K562 (cell line): ENCODE data around the gene VWA1. TPM values are rescaled to one million over a fixed set of nuclear protein-coding genes. Genes with fewer than 3 reads are reported as not detected.
A peak's percentile ranks its signal among the peaks of the same experiment; 100 is the strongest.

ENCODE experiments used
- ATAC-seq: fragments of 200-7000 bp; cut with Tn5 transposase; 3 replicates; pipeline ENCODE4 v1.9.1; 2020; ENCODE audit warnings: moderate library complexity
- BruUV-seq: library from RNA; stranded (reverse); fragments of 400-500 nt; replicated peaks from 2 replicates; lab custom pipeline; 2021; lab: Mats Ljungman, UMichigan
- CTCF ChIA-PET: fragments of 300-600 bp; formaldehyde crosslinking; extraction: SDS; loops from one replicate; lab custom pipeline; 2021; ENCODE audit warnings: low intra/inter-chr PET ratio; lab: Yijun Ruan, JAX
- POLR2A ChIA-PET: fragments of 300-600, 350-650 bp; sonication (Branson Sonifier 250); formaldehyde crosslinking; extraction: SDS; loops from one replicate; lab custom pipeline; 2021; ENCODE audit warnings: antibody characterized with exemption, inconsistent platforms; lab: Yijun Ruan, JAX
- DNase-seq, 4 experiments: peaks; one replicate each; pipeline versions ENCODE4 v3.0.0 to v3.0.0-alpha.2; 2011 to 2018; ENCODE audit warnings: low spot score in 3 of 4, mixed read lengths in 3 of 4; ENCODE audit errors: extremely low read depth in 1 of 4
- FAIRE-seq: peaks from 2 replicates; lab custom pipeline; 2011; peaks lifted over from hg19 to GRCh38; lab: Jason Lieb, UNC
- H2AFZ ChIP-seq: 2 replicates; pipeline ENCODE4 v1.6.0; 2011; ENCODE audit warnings: low read depth, low read length, control low read depth, inconsistent platforms
- H3K27ac ChIP-seq: fragments of 200-600 bp; 3 replicates; pipeline ENCODE4 v1.8.0; 2011; ENCODE audit warnings: low read depth, mild to moderate bottlenecking, control low read depth, inconsistent platforms, low read length, moderate library complexity, mixed read lengths; ENCODE audit errors: extremely low read depth
- H3K27me3 ChIP-seq, 2 experiments: fragments of 300-600 bp in 1 of 2; 2 replicates in 1 of 2; 3 replicates in 1 of 2; pipeline versions ENCODE4 v1.6.0 to v1.8.0; 2011; ENCODE audit warnings: inconsistent platforms in 2 of 2, low read length in 2 of 2, mild to moderate bottlenecking in 1 of 2, mixed read lengths in 1 of 2, moderate library complexity in 1 of 2; ENCODE audit not compliant: control insufficient read depth in 2 of 2, insufficient read depth in 2 of 2
- H3K36me3 ChIP-seq: fragments of 300-600 bp; 3 replicates; pipeline ENCODE4 v1.8.0; 2011; ENCODE audit warnings: mild to moderate bottlenecking, low read length, inconsistent platforms; ENCODE audit not compliant: control insufficient read depth, insufficient read depth
- H3K4me1 ChIP-seq, 2 experiments: fragments of 200-600 bp in 1 of 2; replicated peaks in 1 of 2; 2 replicates in 1 of 2; 3 replicates in 1 of 2; pipeline versions ENCODE4 v1.5.1 to v1.8.0; 2011; ENCODE audit warnings: inconsistent platforms in 2 of 2, low read length in 2 of 2, mild to moderate bottlenecking in 1 of 2, mixed read lengths in 1 of 2, moderate library complexity in 1 of 2; ENCODE audit not compliant: control insufficient read depth in 2 of 2, insufficient read depth in 2 of 2
- H3K4me2 ChIP-seq: 2 replicates; pipeline ENCODE4 v1.6.1; 2011; ENCODE audit warnings: low read length, control low read depth, inconsistent platforms, mixed read lengths; ENCODE audit not compliant: insufficient read depth
- H3K4me3 ChIP-seq: fragments of 200-600 bp; sonication (generic), shearing (Covaris generic); 2 replicates; pipeline ENCODE4 v1.5.1; 2016; ENCODE audit warnings: control low read depth, inconsistent platforms
- H3K79me2 ChIP-seq: fragments of 200-600 bp; 3 replicates; pipeline ENCODE4 v1.8.0; 2011; ENCODE audit warnings: low read length, inconsistent platforms; ENCODE audit not compliant: control insufficient read depth, insufficient read depth
- H3K9ac ChIP-seq, 2 experiments: 2 replicates each; pipeline versions ENCODE4 v1.6.0 to v1.6.1; 2011; ENCODE audit warnings: low read depth in 2 of 2, low read length in 2 of 2, control low read depth in 1 of 2, inconsistent platforms in 1 of 2, mild to moderate bottlenecking in 1 of 2, mixed read lengths in 1 of 2; ENCODE audit not compliant: insufficient read depth in 1 of 2
- H3K9me1 ChIP-seq: one replicate; pipeline ENCODE4 v1.6.0; 2011; ENCODE audit warnings: inconsistent platforms, mild to moderate bottlenecking, low read length, moderate library complexity; ENCODE audit not compliant: control insufficient read depth, insufficient read depth
- H3K9me3 ChIP-seq: replicated peaks from 2 replicates; pipeline ENCODE4 v1.5.1; 2011; ENCODE audit warnings: low read depth, low read length, inconsistent platforms; ENCODE audit not compliant: control insufficient read depth, insufficient read depth
- H4K20me1 ChIP-seq: replicated peaks from 2 replicates; pipeline ENCODE4 v1.6.1; 2011; ENCODE audit warnings: low read length, inconsistent platforms, mixed read lengths; ENCODE audit not compliant: control insufficient read depth, insufficient read depth
- BHLHE40 ChIP-seq: IDR thresholded peaks from 2 replicates; pipeline ENCODE4 v1.6.1; 2011; ENCODE audit warnings: low read length, improper control_type of control experiment
- CHCHD3 ChIP-seq: fragments of 250-450 bp; sonication (Bioruptor Pico); IDR thresholded peaks from 2 replicates; pipeline ENCODE4 v2.1.2; 2022; ENCODE audit warnings: mild to moderate bottlenecking
- FOXA3 ChIP-seq, 2 experiments: fragments of 450-650 bp in 1 of 2; sonication (generic) in 1 of 2; formaldehyde crosslinking; IDR thresholded peaks in 1 of 2; conservative IDR thresholded peaks in 1 of 2; 2 replicates each; pipeline versions ENCODE4 v1.4.0 to v1.8.0; 2020 to 2022; ENCODE audit warnings: mild to moderate bottlenecking in 2 of 2, missing genetic modification reagents in 1 of 2
- KAT7 ChIP-seq: sonication (generic); formaldehyde crosslinking; IDR thresholded peaks from 2 replicates; pipeline ENCODE4 v1.8.0; 2022; ENCODE audit warnings: missing genetic modification reagents, mild to moderate bottlenecking, borderline replicate concordance
- MXI1 ChIP-seq: IDR thresholded peaks from 2 replicates; pipeline ENCODE4 v1.6.1; 2011; ENCODE audit warnings: low read depth, mild to moderate bottlenecking, improper control_type of control experiment, low read length
- MYC ChIP-seq, 2 experiments: fragments of 250-450 bp in 1 of 2; sonication (Bioruptor Pico) in 1 of 2; IDR thresholded peaks; 2 replicates each; pipeline versions ENCODE4 v1.5.1 to v1.6.1; 2012 to 2021; ENCODE audit warnings: low read depth in 2 of 2, borderline replicate concordance in 1 of 2, improper control_type of control experiment in 1 of 2, low read length in 1 of 2, mild to moderate bottlenecking in 1 of 2, moderate library complexity in 1 of 2
- NR2C1 ChIP-seq, 2 experiments: fragments of 450-650 bp; IDR thresholded peaks; 2 replicates each; pipeline ENCODE4 v1.6.1; 2017; ENCODE audit warnings: mild to moderate bottlenecking in 2 of 2, antibody characterized with exemption in 1 of 2, inconsistent platforms in 1 of 2, missing compliant biosample characterization in 1 of 2, missing genetic modification characterization in 1 of 2
- PRPF4 ChIP-seq: fragments of 200-400 bp; formaldehyde crosslinking; IDR thresholded peaks from one replicate; pipeline ENCODE4 v1.6.1; 2017; ENCODE audit warnings: low read length, low read depth, mild to moderate bottlenecking; ENCODE audit not compliant: insufficient read depth, poor library complexity, severe bottlenecking
- SAFB ChIP-seq: fragments of 200-400 bp; formaldehyde crosslinking; IDR thresholded peaks from 2 replicates; pipeline ENCODE4 v1.6.1; 2017; ENCODE audit warnings: low read depth, low read length, borderline replicate concordance
- SIN3A ChIP-seq, 2 experiments: fragments of 150-350 bp in 1 of 2; IDR thresholded peaks; 2 replicates each; pipeline ENCODE4 v1.6.1; 2011 to 2016; ENCODE audit warnings: borderline replicate concordance in 2 of 2, low read depth in 2 of 2, low read length in 2 of 2, mild to moderate bottlenecking in 2 of 2, moderate library complexity in 2 of 2; ENCODE audit not compliant: control insufficient read depth in 1 of 2
- SMC3 ChIP-seq: conservative IDR thresholded peaks from 2 replicates; pipeline ENCODE4 v1.6.1; 2011; ENCODE audit warnings: low read depth, low read length, improper control_type of control experiment; ENCODE audit not compliant: insufficient read depth
- ZNF133 ChIP-seq: fragments of 250-450 bp; sonication (Bioruptor Pico); IDR thresholded peaks from 2 replicates; pipeline ENCODE4 v1.4.0; 2020; ENCODE audit warnings: mild to moderate bottlenecking
- ZNF143 ChIP-seq: sonication (generic); formaldehyde crosslinking; IDR thresholded peaks from 2 replicates; pipeline ENCODE4 v1.9.0; 2022; ENCODE audit warnings: mild to moderate bottlenecking, missing genetic modification reagents
- ZNF184 ChIP-seq: sonication (generic); formaldehyde crosslinking; IDR thresholded peaks from 2 replicates; pipeline ENCODE4 v1.5.0; 2020; ENCODE audit warnings: missing genetic modification reagents
- WGBS: fragments of 100-300 bp; shearing (Covaris generic); methylation state at CpG from one replicate; pipeline ENCODE4 v1.1.6; 2016; ENCODE audit warnings: low coverage, mixed read lengths; ENCODE audit not compliant: insufficient coverage; ENCODE audit errors: missing lambda C conversion rate; 5-methylcytosine and 5-hydroxymethylcytosine counted together
- in situ Hi-C: fragments of 300-500 bp; cut with MboI; formaldehyde crosslinking; loops from 4 replicates; pipeline ENCODE4 v1.15.0; 2018; ENCODE audit warnings: inconsistent platforms, mixed read lengths
- intact Hi-C: fragments of 100-400 bp; cut with micrococcal nuclease; formaldehyde crosslinking; loops from 2 replicates; pipeline ENCODE4 v1.14.2; 2022
- polyA plus RNA-seq, 8 experiments: library from polyadenylated mRNA; depleted of rRNA in 4 of 8; stranded (reverse) in 5 of 8; unstranded in 3 of 8; fragments of >200 nt; fragmentation: Nextera tagmentation in 2 of 8; fragmentation: Illumina TruSeq in 1 of 8; extraction: Ambion mirVana in 2 of 8; extraction: Trizol in 1 of 8; gene quantifications; 2 replicates each; pipeline versions ENCODE4 v1.2.1 to v1.2.3, GENCODE V29; 2011 to 2014; ENCODE audit warnings: inconsistent platforms in 1 of 8, missing spikeins in 1 of 8
- total RNA-seq, 7 experiments: library from RNA; depleted of rRNA in 6 of 7; stranded (reverse); fragments of >200 nt in 6 of 7; fragmentation: Illumina TruSeq in 2 of 7; extraction: Trizol in 2 of 7; gene quantifications; 2 replicates each; pipeline versions ENCODE4 v1.2.1 to v1.2.3, GENCODE V29; 2011 to 2021; ENCODE audit warnings: low replicate concordance in 1 of 7
- TF ChIP-seq, protein P1 (sequence below): fragments of 450-650 bp; formaldehyde crosslinking; IDR thresholded peaks from 2 replicates; pipeline ENCODE4 v1.4.0; 2020; ENCODE audit warnings: mild to moderate bottlenecking, mixed read lengths
- TF ChIP-seq, protein P2 (sequence below): sonication (generic); formaldehyde crosslinking; IDR thresholded peaks from 2 replicates; pipeline ENCODE4 v1.8.1; 2023; ENCODE audit warnings: mild to moderate bottlenecking, missing genetic modification reagents

Gene VWA1
- total and polyA plus RNA-seq, 9 of the 15 experiments (the other 6 are each of a cell fraction or from before 2014, with no cell fraction given) = 0.01 to 6.4 (median 0.85) TPM

DNA sequence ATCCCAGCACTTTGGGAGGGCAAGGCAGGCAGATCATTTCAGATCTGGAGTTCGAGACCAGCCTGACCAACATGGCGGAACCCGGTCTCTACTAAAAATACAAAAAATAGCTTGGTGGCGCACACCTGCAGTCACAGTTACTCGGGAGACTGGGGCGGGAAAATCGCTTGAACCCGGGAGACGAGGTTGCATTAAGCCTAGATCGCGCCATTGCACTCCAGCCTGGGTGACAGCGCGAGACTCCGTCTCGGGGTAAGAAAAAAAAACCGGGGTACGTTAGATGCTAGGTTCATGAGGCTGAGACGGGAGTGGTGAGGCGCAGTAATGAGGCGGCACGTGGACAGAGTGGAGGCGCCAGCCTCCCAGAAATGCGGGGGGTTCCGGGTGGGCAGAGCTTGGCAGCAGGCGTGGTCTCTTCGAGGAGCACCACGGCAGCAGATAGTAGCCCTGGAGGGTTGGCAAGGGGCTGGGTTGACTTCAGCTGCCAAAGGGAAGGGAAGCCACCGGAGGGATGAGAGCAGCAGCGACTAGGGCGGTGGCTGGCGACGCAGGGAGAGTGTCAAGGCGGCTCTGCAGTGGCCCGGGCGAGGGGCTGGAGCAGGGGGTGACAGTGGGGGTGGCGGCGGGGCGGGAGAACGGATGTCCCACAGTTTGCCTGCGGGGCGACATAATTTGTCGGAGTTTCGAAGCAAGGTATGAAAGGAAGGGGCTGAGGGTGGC, 29.2 kb upstream of the VWA1 start:
- ATAC-seq (peak; percentile 22), FAIRE-seq (no peak), DNase-seq (peak; percentile 36 to 57 (median 45))
- H3K27me3 ChIP-seq = no peaks in the 10 kb centered on the region
- peaks cover 4% of the 10 kb centered on the region; the same call in 1 of the 2 replicates for H4K20me1 ChIP-seq
- CTCF ChIA-PET = interaction anchor here (0.5 kb wide), 1 partner anchor 247 kb away, joined by 3 read pairs; no protein-coding TSS in a partner anchor
- peak overlapping the region; percentile 82 for H2AFZ ChIP-seq
- no peaks in the 10 kb centered on the region; the same call in 1 of the 2 replicates for H3K9me3 ChIP-seq
- 19% methylated on average over 43 of the region's 43 CpGs for WGBS
- H3K36me3 ChIP-seq = peaks cover 67% of the 10 kb centered on the region
- POLR2A ChIA-PET = interaction anchor here (0.9 to 3.6 kb wide), 11 partner anchors 8 to 209 kb away, joined by 3 to 26 read pairs (median 6); partner anchors contain the start of genes AURKAIP1, CCNL2 and MIB2
- peak overlapping the region; percentile 89 for H3K27ac ChIP-seq
- in situ Hi-C loops (no loop called here), intact Hi-C loops (loop anchor here (2.0 kb wide), 1 partner anchor 35 kb away; no protein-coding TSS in a partner anchor)
- H3K9me1 ChIP-seq = peaks cover 2% of the 10 kb centered on the region
- H3K79me2 ChIP-seq = peaks cover 69% of the 10 kb centered on the region
- peak overlapping the region; percentile 100 for H3K4me3 ChIP-seq
- no TSS peak for BruUV-seq
- peak overlapping the region; percentile 98 for H3K4me2 ChIP-seq
- H3K4me1 ChIP-seq = peaks cover 14 to 55% of the 10 kb centered on the region in 2 experiments
- peak overlapping the region; percentile 99 to 100 for H3K9ac ChIP-seq
- TF ChIP-seq PRPF4 = no peak
- no peak for TF ChIP-seq ZNF184 (CRISPR knock-in tag)
- TF ChIP-seq KAT7 (CRISPR knock-in tag) = no peak
- no peak for TF ChIP-seq ZNF143 (CRISPR knock-in tag)
- TF ChIP-seq SIN3A (IDR thresholded peaks at IDR 0.05; ENCODE audit: borderline replicate concordance in 2 of 2, control insufficient read depth in 1 of 2, low read depth in 2 of 2, low read length in 2 of 2) = peak in 1 of 2 experiments; percentile 58; a peak in 1 of 4 replicates
- no peak for TF ChIP-seq CHCHD3
- 0 out of 2 replicates have a peak, but pooled peaks have one; percentile 3 for TF ChIP-seq SMC3
- TF ChIP-seq, protein P1, sequence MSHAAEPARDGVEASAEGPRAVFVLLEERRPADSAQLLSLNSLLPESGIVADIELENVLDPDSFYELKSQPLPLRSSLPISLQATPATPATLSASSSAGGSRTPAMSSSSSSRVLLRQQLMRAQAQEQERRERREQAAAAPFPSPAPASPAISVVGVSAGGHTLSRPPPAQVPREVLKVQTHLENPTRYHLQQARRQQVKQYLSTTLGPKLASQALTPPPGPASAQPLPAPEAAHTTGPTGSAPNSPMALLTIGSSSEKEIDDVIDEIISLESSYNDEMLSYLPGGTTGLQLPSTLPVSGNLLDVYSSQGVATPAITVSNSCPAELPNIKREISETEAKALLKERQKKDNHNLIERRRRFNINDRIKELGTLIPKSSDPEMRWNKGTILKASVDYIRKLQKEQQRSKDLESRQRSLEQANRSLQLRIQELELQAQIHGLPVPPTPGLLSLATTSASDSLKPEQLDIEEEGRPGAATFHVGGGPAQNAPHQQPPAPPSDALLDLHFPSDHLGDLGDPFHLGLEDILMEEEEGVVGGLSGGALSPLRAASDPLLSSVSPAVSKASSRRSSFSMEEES (CRISPR knock-in tag) = no peak
- TF ChIP-seq ZNF133 (CRISPR knock-in tag) = no peak
- peak; percentile 40; the same call in 1 of the 2 replicates for TF ChIP-seq BHLHE40
- peak; percentile 33; the same call in 1 of the 2 replicates for TF ChIP-seq MXI1
- 0 out of 4 replicates have a peak, but pooled peaks of 1 of the 2 experiments have one; percentile 18 for TF ChIP-seq FOXA3 (CRISPR knock-in tag; conservative IDR thresholded peaks at IDR 0.05 in 1 of 2, IDR thresholded peaks at IDR 0.05 in 1 of 2)
- TF ChIP-seq NR2C1 (IDR thresholded peaks at IDR 0.05) = no peak
- no peak for TF ChIP-seq NR2C1 (tag; IDR thresholded peaks at IDR 0.05)
- TF ChIP-seq SAFB = 0 out of 2 replicates have a peak, but pooled peaks have one; percentile 7
- TF ChIP-seq MYC (IDR thresholded peaks at IDR 0.05; ENCODE audit: low read depth, low read length) = 0 out of 2 replicates have a peak, but pooled peaks have one; percentile 17
- TF ChIP-seq MYC (CRISPR knock-in tag; IDR thresholded peaks at IDR 0.05; ENCODE audit: borderline replicate concordance, low read depth) = no peak
- TF ChIP-seq, protein P2, sequence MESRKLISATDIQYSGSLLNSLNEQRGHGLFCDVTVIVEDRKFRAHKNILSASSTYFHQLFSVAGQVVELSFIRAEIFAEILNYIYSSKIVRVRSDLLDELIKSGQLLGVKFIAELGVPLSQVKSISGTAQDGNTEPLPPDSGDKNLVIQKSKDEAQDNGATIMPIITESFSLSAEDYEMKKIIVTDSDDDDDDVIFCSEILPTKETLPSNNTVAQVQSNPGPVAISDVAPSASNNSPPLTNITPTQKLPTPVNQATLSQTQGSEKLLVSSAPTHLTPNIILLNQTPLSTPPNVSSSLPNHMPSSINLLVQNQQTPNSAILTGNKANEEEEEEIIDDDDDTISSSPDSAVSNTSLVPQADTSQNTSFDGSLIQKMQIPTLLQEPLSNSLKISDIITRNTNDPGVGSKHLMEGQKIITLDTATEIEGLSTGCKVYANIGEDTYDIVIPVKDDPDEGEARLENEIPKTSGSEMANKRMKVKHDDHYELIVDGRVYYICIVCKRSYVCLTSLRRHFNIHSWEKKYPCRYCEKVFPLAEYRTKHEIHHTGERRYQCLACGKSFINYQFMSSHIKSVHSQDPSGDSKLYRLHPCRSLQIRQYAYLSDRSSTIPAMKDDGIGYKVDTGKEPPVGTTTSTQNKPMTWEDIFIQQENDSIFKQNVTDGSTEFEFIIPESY (CRISPR knock-in tag) = peak; percentile 73; the same call in 1 of the 2 replicates
